Fibroblast of lung (primary cell): ENCODE measurements around the gene PRTN3.

Experiments used
- EZH2 ChIP-seq: IDR thresholded peaks from 2 replicates; pipeline ENCODE4 v1.5.1; 2012; ENCODE audit warnings: low read length, control low read depth, mild to moderate bottlenecking; ENCODE audit errors: missing control alignments
- TF ChIP-seq, protein P1 (sequence below), 2 donors: IDR thresholded peaks in 1 of 2; conservative IDR thresholded peaks in 1 of 2; 1 replicate in 1 of 2; 2 replicates in 1 of 2; pipeline ENCODE4 v1.5.1; 2011 to 2012; ENCODE audit warnings: low read length in 2 of 2, control low read depth in 1 of 2, inconsistent platforms in 1 of 2, low read depth in 1 of 2, mild to moderate bottlenecking in 1 of 2

DNA sequence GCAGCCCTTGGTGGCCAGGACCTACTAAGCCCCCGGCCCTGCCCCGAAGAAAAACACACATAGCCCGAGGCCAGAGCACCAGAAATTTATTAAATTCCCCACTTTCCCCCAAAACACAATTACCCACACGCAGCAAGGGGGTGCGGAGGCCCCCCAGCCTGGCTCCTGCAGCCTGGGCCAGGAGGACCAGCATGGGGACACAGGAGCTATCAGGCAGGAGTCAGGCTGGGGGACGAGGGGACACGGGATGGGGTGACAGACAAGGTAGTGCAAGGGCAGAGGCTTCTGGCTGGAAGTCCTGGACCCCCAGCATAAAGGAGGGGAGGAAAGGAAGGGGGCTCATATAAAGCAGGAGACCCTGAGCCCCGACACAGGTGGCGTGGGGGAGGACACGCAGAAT lies 55.6 kb downstream of the PRTN3 start:
- TF ChIP-seq, protein P1, sequence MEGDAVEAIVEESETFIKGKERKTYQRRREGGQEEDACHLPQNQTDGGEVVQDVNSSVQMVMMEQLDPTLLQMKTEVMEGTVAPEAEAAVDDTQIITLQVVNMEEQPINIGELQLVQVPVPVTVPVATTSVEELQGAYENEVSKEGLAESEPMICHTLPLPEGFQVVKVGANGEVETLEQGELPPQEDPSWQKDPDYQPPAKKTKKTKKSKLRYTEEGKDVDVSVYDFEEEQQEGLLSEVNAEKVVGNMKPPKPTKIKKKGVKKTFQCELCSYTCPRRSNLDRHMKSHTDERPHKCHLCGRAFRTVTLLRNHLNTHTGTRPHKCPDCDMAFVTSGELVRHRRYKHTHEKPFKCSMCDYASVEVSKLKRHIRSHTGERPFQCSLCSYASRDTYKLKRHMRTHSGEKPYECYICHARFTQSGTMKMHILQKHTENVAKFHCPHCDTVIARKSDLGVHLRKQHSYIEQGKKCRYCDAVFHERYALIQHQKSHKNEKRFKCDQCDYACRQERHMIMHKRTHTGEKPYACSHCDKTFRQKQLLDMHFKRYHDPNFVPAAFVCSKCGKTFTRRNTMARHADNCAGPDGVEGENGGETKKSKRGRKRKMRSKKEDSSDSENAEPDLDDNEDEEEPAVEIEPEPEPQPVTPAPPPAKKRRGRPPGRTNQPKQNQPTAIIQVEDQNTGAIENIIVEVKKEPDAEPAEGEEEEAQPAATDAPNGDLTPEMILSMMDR (conservative IDR thresholded peaks at IDR 0.05 in 1 of 2, IDR thresholded peaks at IDR 0.05 in 1 of 2; ENCODE audit: low read depth in 1 of 2, low read length in 2 of 2): no peak
- no peak for TF ChIP-seq EZH2
